PFSK-1 (cell line): ENCODE measurements around the gene TMIE.

ENCODE experiments used
- FOXP2 ChIP-seq: optimal IDR thresholded peaks from 2 replicates; pipeline ENCODE3; 2011; ENCODE audit warnings: borderline replicate concordance, control low read depth, inconsistent platforms; ENCODE audit not compliant: insufficient read depth; ENCODE audit errors: extremely low read length, extremely low read depth
- POLR2AphosphoS5 ChIP-seq: IDR thresholded peaks from 2 replicates; pipeline ENCODE4 v1.6.1; 2012; ENCODE audit warnings: low read depth, mild to moderate bottlenecking, control low read depth, low read length, moderate library complexity
- SIN3A ChIP-seq: IDR thresholded peaks from 2 replicates; pipeline ENCODE4 v1.6.1; 2012; ENCODE audit warnings: mild to moderate bottlenecking, low read length, moderate library complexity, borderline replicate concordance; ENCODE audit not compliant: insufficient read depth
- TAF1 ChIP-seq: IDR thresholded peaks from 2 replicates; pipeline ENCODE4 v1.6.1; 2012; ENCODE audit warnings: low read length, control low read depth, borderline replicate concordance; ENCODE audit not compliant: insufficient read depth
- TF ChIP-seq, protein P1 (sequence below), 2 experiments: IDR thresholded peaks; 2 replicates each; pipeline versions ENCODE4 v1.6.1 to v1.8.0; 2011 to 2012; ENCODE audit warnings: low read depth in 2 of 2, low read length in 2 of 2, control low read depth in 1 of 2, inconsistent platforms in 1 of 2, mild to moderate bottlenecking in 1 of 2, moderate library complexity in 1 of 2; ENCODE audit not compliant: insufficient read depth in 1 of 2

The TMIE gene

DNA sequence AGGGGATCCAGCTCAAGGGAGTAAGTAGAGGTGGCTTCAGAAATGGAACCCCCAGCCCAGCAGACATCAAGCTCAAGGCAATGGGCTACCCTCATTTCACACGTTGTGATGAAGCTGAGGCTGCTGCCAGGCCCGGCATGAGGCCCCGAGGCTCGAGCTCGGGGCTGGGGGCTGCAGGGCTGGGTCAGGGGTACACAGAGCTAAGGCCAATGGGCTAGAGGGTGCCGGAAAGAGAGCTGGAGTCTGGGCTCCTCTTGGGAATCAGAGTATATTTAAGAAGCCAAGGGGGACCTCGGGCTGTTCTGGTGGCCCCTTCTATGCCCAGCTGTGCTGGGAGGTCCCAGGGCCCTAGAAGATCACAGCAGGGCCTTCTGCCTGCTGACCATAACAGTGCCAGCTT is 9.0 kb downstream of the TMIE start:
- no peak for TF ChIP-seq TAF1
- no peak for TF ChIP-seq FOXP2
- TF ChIP-seq POLR2AphosphoS5: no peak
- TF ChIP-seq SIN3A: no peak
- TF ChIP-seq, protein P1, sequence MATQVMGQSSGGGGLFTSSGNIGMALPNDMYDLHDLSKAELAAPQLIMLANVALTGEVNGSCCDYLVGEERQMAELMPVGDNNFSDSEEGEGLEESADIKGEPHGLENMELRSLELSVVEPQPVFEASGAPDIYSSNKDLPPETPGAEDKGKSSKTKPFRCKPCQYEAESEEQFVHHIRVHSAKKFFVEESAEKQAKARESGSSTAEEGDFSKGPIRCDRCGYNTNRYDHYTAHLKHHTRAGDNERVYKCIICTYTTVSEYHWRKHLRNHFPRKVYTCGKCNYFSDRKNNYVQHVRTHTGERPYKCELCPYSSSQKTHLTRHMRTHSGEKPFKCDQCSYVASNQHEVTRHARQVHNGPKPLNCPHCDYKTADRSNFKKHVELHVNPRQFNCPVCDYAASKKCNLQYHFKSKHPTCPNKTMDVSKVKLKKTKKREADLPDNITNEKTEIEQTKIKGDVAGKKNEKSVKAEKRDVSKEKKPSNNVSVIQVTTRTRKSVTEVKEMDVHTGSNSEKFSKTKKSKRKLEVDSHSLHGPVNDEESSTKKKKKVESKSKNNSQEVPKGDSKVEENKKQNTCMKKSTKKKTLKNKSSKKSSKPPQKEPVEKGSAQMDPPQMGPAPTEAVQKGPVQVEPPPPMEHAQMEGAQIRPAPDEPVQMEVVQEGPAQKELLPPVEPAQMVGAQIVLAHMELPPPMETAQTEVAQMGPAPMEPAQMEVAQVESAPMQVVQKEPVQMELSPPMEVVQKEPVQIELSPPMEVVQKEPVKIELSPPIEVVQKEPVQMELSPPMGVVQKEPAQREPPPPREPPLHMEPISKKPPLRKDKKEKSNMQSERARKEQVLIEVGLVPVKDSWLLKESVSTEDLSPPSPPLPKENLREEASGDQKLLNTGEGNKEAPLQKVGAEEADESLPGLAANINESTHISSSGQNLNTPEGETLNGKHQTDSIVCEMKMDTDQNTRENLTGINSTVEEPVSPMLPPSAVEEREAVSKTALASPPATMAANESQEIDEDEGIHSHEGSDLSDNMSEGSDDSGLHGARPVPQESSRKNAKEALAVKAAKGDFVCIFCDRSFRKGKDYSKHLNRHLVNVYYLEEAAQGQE (IDR thresholded peaks at IDR 0.05; ENCODE audit: insufficient read depth in 1 of 2, low read depth in 2 of 2, low read length in 2 of 2): no peak

DNA sequence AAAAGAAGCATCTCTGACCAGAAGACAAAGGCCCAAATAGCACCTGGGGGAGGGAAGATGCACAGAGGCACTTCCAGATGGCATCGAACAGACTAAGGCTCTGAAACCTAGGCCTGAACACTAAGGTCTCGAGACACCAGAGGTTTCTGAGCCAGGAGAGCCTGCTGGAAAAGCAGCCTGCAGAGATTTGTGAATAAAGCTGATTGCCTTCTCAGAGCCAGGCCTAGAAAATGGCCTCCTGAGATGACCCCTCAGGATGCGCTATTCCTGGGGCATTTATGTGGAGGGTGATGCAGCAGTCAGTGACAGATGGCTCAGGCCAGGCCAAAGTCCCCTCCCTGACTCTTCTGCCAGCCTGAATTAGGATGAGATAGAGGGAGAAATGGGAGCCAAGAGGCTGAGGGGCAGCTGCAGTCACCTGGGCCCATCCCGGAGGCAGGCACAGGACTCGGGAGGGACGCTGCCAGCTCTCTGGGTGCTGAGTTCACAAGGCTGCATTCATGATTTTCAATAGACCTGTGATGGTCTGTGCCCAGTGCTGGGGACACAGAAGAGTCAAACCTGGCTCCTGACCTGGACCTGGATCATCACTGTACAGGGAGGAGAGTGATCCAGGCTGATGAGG is 9.6 kb downstream of the TMIE start:
- TF ChIP-seq TAF1 (no peak), SIN3A (no peak), POLR2AphosphoS5 (no peak), FOXP2 (no peak)
- TF ChIP-seq, protein P1 (IDR thresholded peaks at IDR 0.05; ENCODE audit: insufficient read depth in 1 of 2, low read depth in 2 of 2, low read length in 2 of 2): no peak

DNA sequence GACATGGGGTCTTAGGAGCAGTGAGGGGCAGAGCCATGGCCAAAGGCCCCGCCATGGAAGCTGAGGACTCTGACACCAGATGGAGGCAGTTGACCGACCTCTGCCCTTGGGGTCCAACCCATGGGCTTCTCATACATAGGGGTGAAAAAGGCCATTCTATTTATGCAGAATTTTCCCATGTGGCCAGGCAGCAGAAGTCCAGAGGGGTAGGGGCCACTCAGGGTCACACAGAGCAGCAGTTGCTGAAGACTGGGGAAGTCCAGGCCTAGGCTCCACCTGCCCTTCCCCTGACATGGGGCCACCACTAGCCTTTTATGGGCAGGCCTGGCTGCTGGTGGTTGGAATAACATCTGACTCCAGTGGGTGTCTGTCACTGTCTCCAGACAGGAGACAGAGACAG is 10.1 kb downstream of the TMIE start:
- TF ChIP-seq, protein P1 (IDR thresholded peaks at IDR 0.05; ENCODE audit: insufficient read depth in 1 of 2, low read depth in 2 of 2, low read length in 2 of 2): no peak
- TF ChIP-seq FOXP2 (no peak), POLR2AphosphoS5 (no peak), TAF1 (no peak), SIN3A (no peak)

DNA sequence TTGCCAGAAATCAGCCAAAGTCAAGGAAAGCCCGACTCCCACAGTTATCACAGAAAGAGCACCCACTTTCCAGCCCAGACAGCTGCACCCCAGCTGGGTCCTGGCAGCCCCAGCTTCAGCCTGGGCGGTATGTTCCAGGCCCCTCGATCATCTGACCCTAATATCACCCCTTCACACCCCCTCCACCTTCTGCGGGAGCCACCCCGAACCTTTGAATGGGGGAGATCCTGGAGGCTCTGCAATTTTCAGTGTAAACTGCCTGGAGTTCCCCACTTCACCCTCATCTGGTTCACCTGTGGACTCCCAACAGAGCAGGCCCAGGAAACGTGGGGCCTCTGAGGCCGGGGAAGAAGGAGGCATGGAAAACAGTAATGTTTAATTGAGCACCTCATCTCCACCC is 10.6 kb downstream of the TMIE start:
- TF ChIP-seq SIN3A: no peak
- TF ChIP-seq POLR2AphosphoS5: no peak
- TF ChIP-seq FOXP2: no peak
- no peak for TF ChIP-seq TAF1
- TF ChIP-seq, protein P1 (IDR thresholded peaks at IDR 0.05; ENCODE audit: insufficient read depth in 1 of 2, low read depth in 2 of 2, low read length in 2 of 2): no peak
